Sigmoid colon (tissue), 7 donors: ENCODE data around the gene NIN. TPM values are rescaled to one million over a fixed set of nuclear protein-coding genes. Genes with fewer than 3 reads are reported as not detected.
A peak's percentile ranks its signal among the peaks of the same experiment; 100 is the strongest.

Source experiments
- DNase-seq: peaks from one replicate; pipeline ENCODE4 v3.0.0-alpha.2; 2019
- H3K27ac ChIP-seq, 4 donors: fragments of 200-600 bp; sonication (generic); one replicate each; pipeline ENCODE4 v1.5.1; 2016 to 2019; ENCODE audit warnings: mild to moderate bottlenecking in 1 of 4
- H3K27me3 ChIP-seq, 3 donors: fragments of 200-600 bp; sonication (generic); one replicate each; pipeline ENCODE4 v1.5.1; 2019; ENCODE audit warnings: mild to moderate bottlenecking in 1 of 3
- H3K36me3 ChIP-seq, 4 donors: fragments of 200-600 bp; sonication (generic); one replicate each; pipeline ENCODE4 v1.5.1; 2016 to 2019
- H3K4me1 ChIP-seq, 4 donors: fragments of 200-600 bp; sonication (generic); one replicate each; pipeline ENCODE4 v1.5.1; 2017 to 2019
- H3K4me3 ChIP-seq, 4 donors: fragments of 200-600 bp; sonication (generic); one replicate each; pipeline ENCODE4 v1.5.1; 2017 to 2019; ENCODE audit warnings: mild to moderate bottlenecking in 2 of 4, moderate library complexity in 1 of 4
- H3K9me3 ChIP-seq, 4 donors: fragments of 200-600 bp in 3 of 4; sonication (generic) in 3 of 4; one replicate each; pipeline versions ENCODE4 v1.5.1 to v1.6.1; 2013 to 2019
- CTCF ChIP-seq, 4 experiments: fragments of 450-650 bp in 3 of 4; fragments of 200-600 bp in 1 of 4; IDR thresholded peaks; one replicate each; pipeline ENCODE4 v1.5.1; 2016 to 2019; ENCODE audit warnings: antibody characterized with exemption in 4 of 4, mild to moderate bottlenecking in 3 of 4, moderate library complexity in 2 of 4
- EP300 ChIP-seq, 4 donors: sonication (generic); formaldehyde crosslinking; IDR thresholded peaks; one replicate each; pipeline ENCODE4 v1.6.1; 2017; ENCODE audit warnings: antibody characterized with exemption in 4 of 4
- POLR2A ChIP-seq, 2 donors: fragments of 450-650 bp; IDR thresholded peaks; one replicate each; pipeline ENCODE4 v1.6.1; 2016; ENCODE audit warnings: antibody characterized with exemption in 2 of 2, mild to moderate bottlenecking in 2 of 2, moderate library complexity in 2 of 2
- POLR2AphosphoS5 ChIP-seq, 4 donors: sonication (generic); formaldehyde crosslinking; IDR thresholded peaks; one replicate each; pipeline ENCODE4 v1.6.1; 2017; ENCODE audit warnings: antibody characterized with exemption in 4 of 4
- WGBS, 2 donors: extraction: QIAGEN DNeasy Blood & Tissue Kit; methylation state at CpG; one replicate each; pipeline ENCODE4 v1.1.7; 2013; 5-methylcytosine and 5-hydroxymethylcytosine counted together
- intact Hi-C: fragments of 100-400 bp; cut with DNase I; formaldehyde crosslinking; loops from one replicate; pipeline ENCODE4 v1.15.1; 2023
- polyA plus RNA-seq, 3 donors: library from polyadenylated mRNA; stranded (reverse); fragments of 200-250 nt; gene quantifications; one replicate each; pipeline ENCODE4 v1.2.3, GENCODE V29; 2013
- total RNA-seq, 4 donors: library from RNA; depleted of rRNA; stranded (reverse); fragments of >200 nt; gene quantifications; one replicate each; pipeline ENCODE4 v1.1.0, GENCODE V29; 2016
- donor health status: healthy with polysubstance abuse.
- donor health status: Bipolar disorder and iron deficiency.
- donor health status: healthy.

The NIN gene
- 10 to 100 TPM; 20.7 to 38.2 (median 26.9) TPM for total RNA-seq
- polyA plus RNA-seq = 10 to 100 TPM in 1 of 3 donors, 1 to 10 TPM in 2; 3.6 to 14.8 (median 5.1) TPM

- 0% methylated on average over 97 of the region's 97 CpGs for WGBS, 2 donors
- Histone ChIP-seq H3K4me1 (peaks cover 0 to 26% (median 17%) of the 10 kb centered on the region in 4 donors), H3K27ac (peak within 1 kb of the TSS; percentile 89 to 97 (median 94)), H3K4me3 (peak within 1 kb of the TSS; percentile 80 to 96 (median 87)), H3K9me3 (no peaks in the 10 kb centered on the region), H3K36me3 (no peaks in the 10 kb centered on the region), H3K27me3 (no peaks in the 10 kb centered on the region)
- intact Hi-C loops = loop anchor here (2.0 kb wide), 1 partner anchor 30 kb away; no protein-coding TSS in a partner anchor
- DNase-seq = peak; percentile 87
- TF ChIP-seq CTCF (IDR thresholded peaks at IDR 0.05) (no peak), POLR2AphosphoS5 (IDR thresholded peaks at IDR 0.05) (peak in 3 of 4 donors; percentile 26 to 54 (median 43)), EP300 (IDR thresholded peaks at IDR 0.05) (no peak)
Measured at GRCh38 chr14:50830932-50831725, at the start of gene NIN. TSS of gene NIN (minus strand) at chr14:50831162. CDS start at chr14:50822056, 9,106 bp downstream.

GRCh38 chr14:50875359-50876070 lies 44.6 kb upstream of the NIN start:
- intact Hi-C loops = no loop called here
- H3K4me3 ChIP-seq = no peak overlapping the region
- 37 to 44% methylated on average over 7 of the region's 7 CpGs for WGBS, 2 donors

GRCh38 chr14:50874757-50875156 lies 43.8 kb upstream of the NIN start:
- Histone ChIP-seq H3K27ac (no peak overlapping the region), H3K36me3 (no peaks in the 10 kb centered on the region), H3K4me1 (peaks cover 0 to 9% (median 6%) of the 10 kb centered on the region in 4 donors), H3K4me3 (no peak overlapping the region), H3K27me3 (peaks cover 7 to 42% (median 14%) of the 10 kb centered on the region in 3 donors), H3K9me3 (no peaks in the 10 kb centered on the region)
- WGBS, 2 donors = 25 to 35% methylated on average over 2 of the region's 2 CpGs
- intact Hi-C loops = no loop called here
- DNase-seq = no peak
- TF ChIP-seq POLR2AphosphoS5 (IDR thresholded peaks at IDR 0.05) = no peak
- no peak for TF ChIP-seq EP300 (IDR thresholded peaks at IDR 0.05)
- TF ChIP-seq CTCF (IDR thresholded peaks at IDR 0.05) = no peak
- TF ChIP-seq POLR2A (IDR thresholded peaks at IDR 0.05) = no peak

More at GRCh38 chr14:50875359-50876070, 44.6 kb upstream of the NIN start:
- Histone ChIP-seq H3K27ac (no peak overlapping the region), H3K4me1 (peaks cover 0 to 9% (median 6%) of the 10 kb centered on the region in 4 donors), H3K27me3 (peaks cover 7 to 34% (median 14%) of the 10 kb centered on the region in 3 donors), H3K9me3 (no peaks in the 10 kb centered on the region), H3K36me3 (no peaks in the 10 kb centered on the region)
- TF ChIP-seq EP300 (IDR thresholded peaks at IDR 0.05) = no peak
- no peak for TF ChIP-seq POLR2AphosphoS5 (IDR thresholded peaks at IDR 0.05)
- no peak for TF ChIP-seq POLR2A (IDR thresholded peaks at IDR 0.05)
- no peak for TF ChIP-seq CTCF (IDR thresholded peaks at IDR 0.05)
- DNase-seq = no peak

GRCh38 chr14:50871914-50872732 lies 41.2 kb upstream of the NIN start, which contains the start of gene ABHD12B:
TSS of gene ABHD12B (plus strand) at chr14:50872053. CDS start at chr14:50872175, 122 bp downstream.
- intact Hi-C loops = no loop called here
- Histone ChIP-seq H3K4me1 (peaks cover 0 to 9% (median 6%) of the 10 kb centered on the region in 4 donors), H3K9me3 (no peaks in the 10 kb centered on the region), H3K27ac (no peak within 1 kb of the TSS), H3K36me3 (no peaks in the 10 kb centered on the region), H3K4me3 (peak within 1 kb of the TSS in 3 of 4 donors; percentile 23 to 39 (median 32)), H3K27me3 (peaks cover 7 to 42% (median 14%) of the 10 kb centered on the region in 3 donors)
- TF ChIP-seq EP300 (IDR thresholded peaks at IDR 0.05) = no peak
- TF ChIP-seq POLR2A (IDR thresholded peaks at IDR 0.05) = no peak
- TF ChIP-seq POLR2AphosphoS5 (IDR thresholded peaks at IDR 0.05) = no peak
- TF ChIP-seq CTCF (IDR thresholded peaks at IDR 0.05) = no peak
- WGBS, 2 donors = 19 to 40% methylated on average over 63 of the region's 63 CpGs
- no peak for DNase-seq
